GM21723 (cell line): ENCODE results near the gene TEX22.
"Not testable (repeated sequence)": the region's sequence is repeated elsewhere in the genome, so short reads cannot be mapped to it uniquely, and the experiment has no call there.

Experiments used
- ATAC-seq: cut with Tn5 transposase; IDR thresholded peaks from one replicate; pipeline ENCODE4 v1.9.1; 2021; ENCODE audit warnings: mild to moderate bottlenecking, moderate library complexity; ENCODE audit not compliant: unreplicated experiment

The TEX22 gene

DNA sequence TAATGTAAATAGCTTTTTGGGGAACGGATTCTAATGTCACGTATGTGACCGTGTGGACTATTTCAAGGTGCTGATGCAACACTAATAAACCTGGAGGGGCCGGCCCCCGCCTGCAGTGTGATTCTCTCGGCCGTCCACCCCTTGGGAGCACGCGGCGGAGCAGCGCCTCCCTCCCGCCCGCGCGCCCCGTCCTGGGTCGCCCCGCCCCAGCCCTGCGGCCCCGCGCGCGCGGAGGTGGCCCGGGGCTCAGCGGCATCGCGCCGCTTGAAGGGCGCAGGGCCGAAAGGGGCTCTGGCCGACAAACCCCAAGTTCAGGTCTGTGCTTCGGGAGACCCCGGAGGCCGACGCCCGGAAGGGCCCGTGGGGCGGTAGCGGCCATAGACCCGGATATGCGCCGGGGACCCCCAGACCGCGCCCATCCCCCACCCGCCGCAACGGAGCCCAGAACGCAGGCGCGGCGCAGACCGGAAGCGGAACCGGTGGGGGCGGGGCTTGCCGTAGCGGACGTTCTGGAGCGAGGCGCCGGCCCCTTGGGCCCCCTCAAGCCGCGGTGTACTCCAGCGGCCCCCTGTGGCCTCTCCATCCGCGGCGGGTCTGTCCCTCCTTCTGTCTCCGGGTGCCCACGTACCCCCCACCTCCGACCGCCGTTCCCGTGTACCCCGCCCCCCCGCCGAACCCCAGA lies at the start of gene TEX22:
Gene TEX22 (plus strand): TSS at position 495 of the 682 bp plus-strand sequence. CDS start 803 bp downstream, outside the sequence.
- ATAC-seq = peak; percentile 67

GRCh38 chr14:105348945-105349699 lies 49.2 kb upstream of the TEX22 start:
- no peak for ATAC-seq

GRCh38 chr14:105349992-105350391 lies 48.3 kb upstream of the TEX22 start:
- no peak for ATAC-seq

DNA sequence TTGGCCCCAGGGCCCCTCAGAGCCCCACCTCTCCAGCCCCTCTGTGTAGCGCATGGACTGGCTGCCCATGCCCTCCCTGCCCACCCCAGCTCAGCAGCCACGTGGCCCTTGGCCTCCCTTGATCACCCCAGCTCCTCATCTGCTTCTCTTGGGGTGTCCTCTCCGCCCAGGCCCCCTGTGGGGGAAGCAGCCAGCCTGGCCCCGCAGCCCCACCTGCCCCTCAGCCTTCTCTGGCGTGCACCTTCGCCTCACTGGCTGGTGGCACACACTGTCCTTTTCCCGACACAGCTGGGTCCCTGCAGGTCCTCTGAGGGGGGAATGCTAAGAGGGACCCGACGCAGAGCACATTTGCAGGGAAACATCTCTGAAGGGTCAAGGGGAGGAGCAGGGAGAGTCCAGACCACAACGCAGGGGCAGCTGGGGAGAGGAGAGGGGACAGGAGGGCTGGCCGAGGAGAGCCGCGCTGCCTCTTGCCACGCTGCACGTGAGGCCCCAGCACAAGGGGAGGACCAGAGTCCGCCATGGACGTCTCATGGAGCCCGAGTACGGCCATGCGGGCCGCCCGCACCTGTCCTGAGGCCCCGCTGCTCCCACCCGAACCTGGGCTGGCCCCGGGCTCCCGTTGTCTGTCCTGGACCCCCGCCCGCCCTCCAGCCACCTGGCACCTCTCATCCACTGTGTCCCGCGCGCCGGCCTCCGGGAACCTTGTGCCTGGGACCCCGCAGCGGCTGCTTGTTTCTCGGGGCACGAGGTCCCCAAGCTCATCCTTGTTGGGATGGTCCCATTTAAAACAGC lies 47.7 kb upstream of the TEX22 start:
- ATAC-seq = no peak

DNA sequence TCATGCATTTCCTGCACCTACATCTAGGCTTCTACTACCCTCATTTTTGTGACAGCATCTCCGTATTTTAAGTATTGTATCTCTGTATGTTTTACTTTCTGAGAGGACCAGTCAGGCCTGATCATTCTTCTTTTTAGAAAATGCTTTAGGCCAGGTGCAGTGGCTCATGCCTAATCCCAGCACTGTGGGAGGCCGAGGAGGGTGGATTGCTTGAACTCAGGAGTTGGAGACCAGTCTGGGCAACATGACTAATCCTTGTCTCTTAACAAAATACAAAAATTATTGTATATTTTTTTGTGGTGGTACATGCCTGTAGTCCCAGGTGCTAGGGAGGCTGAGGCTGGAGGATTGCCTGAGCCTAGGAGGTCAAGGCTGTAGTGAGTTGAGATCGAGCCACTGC lies 46.9 kb upstream of the TEX22 start:
- no peak for ATAC-seq

DNA sequence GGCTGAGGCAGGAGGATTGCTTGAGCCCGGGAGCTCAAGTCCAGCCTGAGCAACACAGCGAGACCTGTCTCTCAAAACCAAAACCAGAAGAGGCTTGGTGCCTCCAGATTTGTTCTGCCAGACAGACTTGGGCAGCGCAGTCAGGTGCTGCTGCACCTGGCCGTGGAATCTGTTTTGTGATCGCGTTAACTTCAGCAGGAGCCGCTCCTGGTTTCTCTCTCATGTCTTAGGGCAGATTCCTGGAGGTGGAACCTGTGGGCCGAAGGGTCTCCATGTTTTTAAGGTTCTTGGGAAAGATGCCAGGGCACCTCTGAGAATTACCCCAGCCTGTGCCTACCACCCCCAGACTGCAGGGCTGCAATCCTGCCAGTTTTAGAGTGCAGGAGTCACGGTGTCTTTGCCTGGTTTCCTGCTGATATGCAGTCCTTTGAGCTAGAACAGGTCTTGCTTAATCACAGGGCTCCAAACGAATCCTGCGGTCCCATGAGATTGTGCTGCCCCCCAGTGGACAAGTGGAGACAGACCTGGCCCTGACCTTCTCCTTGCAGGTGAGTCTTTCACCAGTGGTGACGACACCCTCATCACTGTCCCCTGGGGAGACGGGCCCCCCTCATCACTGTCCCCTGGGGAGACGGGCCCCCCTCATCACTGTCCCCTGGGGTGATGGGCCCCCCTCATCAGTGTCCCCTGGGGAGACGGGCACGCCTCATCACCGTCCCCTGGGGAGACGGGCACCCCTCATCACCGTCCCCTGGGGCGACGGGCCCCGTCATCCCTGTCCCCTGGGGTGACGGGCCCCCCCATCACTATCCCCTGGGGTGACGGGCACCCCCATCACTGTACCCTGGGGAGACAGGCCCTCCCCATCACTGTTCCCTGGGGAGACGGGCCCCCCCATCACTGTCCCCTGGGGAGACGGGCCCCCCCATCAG lies 46.2 kb upstream of the TEX22 start:
- peak; percentile 71 for ATAC-seq

DNA sequence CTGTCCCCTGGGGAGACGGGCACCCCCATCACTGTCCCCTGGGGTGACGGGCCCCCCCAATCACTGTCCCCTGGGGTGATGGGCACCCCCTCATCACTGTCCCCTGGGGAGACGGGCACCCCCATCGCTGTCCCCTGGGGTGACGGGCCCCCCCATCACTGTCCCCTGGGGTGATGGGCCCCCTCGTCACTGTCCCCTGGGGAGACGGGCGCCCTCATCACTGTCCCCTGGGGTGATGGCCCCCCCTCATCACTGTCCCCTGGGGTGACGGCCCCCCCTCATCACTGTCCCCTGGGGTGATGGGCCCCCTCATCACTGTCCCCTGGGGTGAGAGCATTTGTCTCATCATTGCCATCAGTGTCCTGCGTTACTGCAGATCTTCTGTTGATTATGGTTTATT lies 45.2 kb upstream of the TEX22 start:
- ATAC-seq = no peak

GRCh38 chr14:105354541-105354940 lies 43.8 kb upstream of the TEX22 start:
- no peak for ATAC-seq

DNA sequence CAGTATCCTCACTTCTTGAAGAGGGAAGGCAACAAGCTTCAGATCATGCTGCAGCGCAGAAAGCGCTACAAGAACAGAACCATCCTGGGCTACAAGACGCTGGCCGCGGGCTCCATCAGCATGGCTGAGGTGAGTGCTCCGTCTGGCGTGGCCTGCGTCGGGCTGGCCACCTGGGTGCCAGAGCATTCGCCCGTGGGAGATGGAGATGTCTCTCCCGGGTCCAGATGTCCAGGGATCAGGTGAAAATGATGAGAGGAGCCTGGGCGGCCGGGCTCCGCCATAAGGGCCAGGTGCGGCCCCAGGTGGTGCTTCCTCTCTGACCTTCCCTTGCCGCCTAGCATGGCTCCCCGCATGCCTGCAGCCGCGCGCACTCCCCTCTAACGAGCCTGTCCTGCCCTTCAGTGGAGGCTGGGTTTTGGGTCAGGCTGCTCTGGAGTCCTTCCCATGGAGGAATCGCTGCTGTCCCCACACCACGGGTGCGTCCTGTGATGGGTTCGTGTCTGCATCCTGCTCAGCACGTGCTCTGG lies 43.2 kb upstream of the TEX22 start:
- ATAC-seq = no peak

DNA sequence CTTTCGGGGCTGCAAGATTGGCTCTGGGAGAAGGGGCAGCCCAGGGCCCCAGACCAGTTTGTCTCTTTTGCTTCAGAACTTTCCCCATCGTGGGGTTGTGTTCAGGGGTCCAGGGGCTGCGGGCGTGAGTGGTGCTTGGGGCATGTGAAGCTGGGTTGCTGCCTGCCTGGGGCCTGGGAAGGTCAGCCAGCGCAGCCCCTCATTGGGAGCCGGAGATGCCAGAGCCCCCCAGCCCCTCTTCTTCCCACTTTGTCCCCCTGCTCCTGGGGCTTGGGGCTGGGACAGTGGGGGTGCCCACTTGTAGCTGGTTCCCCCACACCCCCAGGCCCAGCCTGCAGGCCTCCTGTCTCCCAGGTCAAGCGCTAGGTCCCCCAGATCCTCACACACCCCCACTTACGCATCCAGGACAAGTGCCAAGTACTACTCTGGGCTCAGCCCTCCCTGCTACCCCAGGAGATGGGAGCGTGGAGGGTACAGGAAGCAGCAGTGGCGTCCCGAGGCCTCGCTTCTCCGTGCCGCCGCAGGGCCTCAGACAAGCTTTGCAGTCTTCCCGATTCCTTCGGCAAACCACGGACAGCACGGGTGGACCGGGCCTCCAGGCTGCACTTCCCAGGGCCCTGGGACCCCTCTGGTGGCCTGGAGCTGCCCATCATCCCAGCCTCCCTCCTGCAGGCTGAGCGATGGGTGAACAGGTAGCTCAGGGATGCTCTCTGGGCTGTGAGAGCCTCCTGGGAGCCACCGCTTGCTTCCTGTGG lies 42.3 kb upstream of the TEX22 start:
- ATAC-seq = no peak

DNA sequence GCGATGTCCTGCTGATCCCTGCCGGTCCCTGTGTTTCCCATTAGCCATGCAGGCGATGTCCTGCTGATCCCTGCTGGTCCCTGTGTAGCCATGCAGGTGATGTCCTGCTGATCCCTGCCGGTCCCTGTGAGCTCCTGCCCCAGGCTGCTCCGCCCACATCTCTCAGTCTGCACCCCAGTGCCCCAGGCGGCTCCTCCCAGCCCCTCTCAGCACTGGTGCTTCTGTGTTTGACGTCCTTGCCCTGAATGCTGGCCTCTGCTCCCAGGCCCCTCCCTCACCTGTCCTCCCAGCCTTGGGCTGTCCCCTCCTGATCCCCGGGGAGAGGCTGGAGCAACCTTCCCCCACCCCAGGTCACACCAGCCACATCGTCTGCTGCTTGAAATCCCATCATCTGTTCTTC lies 41.4 kb upstream of the TEX22 start:
- ATAC-seq = no peak

DNA sequence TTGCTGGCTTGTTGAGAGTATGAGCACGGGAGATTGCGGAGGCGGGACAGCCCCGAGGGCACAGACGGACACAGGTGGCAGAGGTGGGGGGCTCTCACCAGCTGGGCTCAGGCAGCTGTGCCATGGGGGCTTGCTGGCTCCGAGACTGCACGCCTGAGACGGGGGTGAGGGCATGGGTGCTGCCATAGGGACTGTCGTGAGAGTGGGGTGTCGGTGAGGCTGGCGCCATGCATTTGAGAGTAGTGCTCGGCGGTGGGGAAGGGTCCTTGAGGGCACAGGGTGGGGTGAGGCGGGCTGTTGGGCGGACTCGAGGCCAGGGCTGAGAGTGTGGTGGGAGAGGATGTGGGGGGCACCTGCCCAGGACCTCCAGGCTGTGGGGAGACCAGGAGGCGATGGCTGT lies 40.7 kb upstream of the TEX22 start:
- ATAC-seq = no peak

DNA sequence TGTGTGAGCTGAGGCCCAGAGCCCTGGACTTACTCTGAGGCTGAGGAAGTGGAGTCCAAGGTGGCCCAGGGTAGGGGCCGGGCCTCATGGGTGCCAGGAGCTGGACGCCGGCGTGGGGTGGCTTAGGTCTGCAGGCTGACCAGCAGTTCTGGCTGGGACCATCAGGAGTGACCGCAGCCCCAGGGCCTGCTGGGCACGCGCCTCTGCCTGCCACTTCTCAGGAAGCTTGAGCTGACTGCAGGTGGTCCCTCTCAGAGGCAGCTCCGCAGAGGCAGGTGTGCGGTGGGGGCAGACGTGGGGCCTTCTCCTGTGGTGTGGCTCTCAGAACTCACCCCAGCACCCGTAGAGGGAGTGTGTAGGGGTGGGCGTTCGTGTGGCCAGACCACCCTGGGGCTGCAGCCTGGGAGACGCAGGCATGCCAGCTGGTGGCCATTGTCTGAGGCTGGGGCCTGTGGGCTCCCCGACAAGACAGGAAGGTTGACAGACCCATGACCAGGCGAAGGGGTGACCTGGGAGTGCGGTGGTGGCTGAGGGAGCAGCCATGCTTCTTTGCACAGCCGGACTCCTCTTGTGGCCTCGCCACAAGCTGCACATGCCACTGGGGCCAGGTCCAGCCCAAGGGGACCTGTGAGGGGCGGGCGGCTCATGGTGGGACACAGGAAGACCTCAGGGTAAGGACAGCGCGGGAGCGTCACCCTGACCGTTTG lies 40.0 kb upstream of the TEX22 start:
- ATAC-seq = no peak

DNA sequence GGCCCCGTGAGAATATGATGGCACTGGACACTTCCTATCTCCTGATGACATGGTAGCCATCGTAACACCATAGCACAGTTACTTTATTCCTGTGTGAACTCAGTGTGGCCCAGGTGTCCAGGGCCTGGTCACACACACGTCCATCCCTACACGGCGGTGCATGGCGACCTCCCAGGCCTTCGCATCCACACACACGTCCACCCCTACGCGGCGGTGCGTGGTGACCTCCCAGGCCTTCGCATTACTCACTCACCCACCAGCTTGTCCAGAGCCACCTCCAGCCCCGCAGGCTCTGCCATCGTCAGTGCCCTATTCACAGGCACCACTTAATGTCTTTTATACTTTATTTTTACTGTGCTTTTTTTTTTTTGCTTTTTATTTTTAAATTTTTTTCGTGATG lies 39.4 kb upstream of the TEX22 start:
- ATAC-seq = no peak

DNA sequence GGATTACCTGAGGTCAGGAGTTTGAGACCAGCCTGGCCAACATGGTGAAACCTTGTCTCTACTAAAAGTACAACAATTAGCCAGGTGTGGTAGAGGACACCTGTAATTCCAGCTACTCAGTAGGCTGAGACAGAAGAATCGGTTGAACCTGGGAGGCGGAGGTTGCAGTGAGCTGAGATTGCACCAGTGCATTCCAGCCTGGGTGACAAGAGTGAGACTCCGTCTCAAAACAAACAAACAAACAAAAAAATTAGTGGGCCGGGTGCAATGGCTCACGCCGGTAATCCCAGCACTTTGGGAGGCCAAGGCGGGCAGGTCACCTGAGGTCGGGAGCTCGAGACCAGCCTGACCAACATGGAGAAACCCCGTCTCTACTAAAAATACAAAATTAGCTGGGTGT lies 36.9 kb upstream of the TEX22 start:
- not testable (repeated sequence) for ATAC-seq

GRCh38 chr14:105363847-105364708 lies 34.3 kb upstream of the TEX22 start:
- ATAC-seq = no peak

- no peak for ATAC-seq
Observed at GRCh38 chr14:105365101-105365500, 33.2 kb upstream of the TEX22 start.

DNA sequence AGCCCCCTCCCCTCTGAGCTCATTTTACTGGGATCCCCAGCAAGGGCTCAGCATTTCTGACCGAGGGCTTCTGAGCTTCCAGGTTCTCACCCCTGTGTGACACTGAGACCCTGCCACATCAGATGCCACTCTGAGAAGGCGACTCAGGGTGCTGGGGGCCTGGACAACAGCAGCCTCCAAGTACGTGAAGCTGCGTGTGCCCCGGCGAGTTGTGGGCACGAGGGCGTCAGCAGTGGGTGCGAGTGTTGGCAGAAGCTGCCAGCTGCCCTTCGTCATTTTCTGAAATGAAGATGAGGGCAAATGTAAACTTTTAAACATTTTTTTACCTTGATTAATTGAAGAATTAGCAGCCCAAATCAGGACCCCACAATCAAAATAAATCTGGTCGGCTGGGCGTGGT lies 32.7 kb upstream of the TEX22 start:
- no peak for ATAC-seq
